HEK293T (cell line): ENCODE results near the gene CTPS1.

Experiments used
- FOXK2 ChIP-seq: fragments of 450-650 bp; IDR thresholded peaks from 2 replicates; pipeline ENCODE4 v1.6.1; 2016; ENCODE audit warnings: mild to moderate bottlenecking
- HDGF ChIP-seq: fragments of 450-650 bp; IDR thresholded peaks from 2 replicates; pipeline ENCODE4 v1.6.1; 2017; ENCODE audit warnings: antibody characterized with exemption, borderline replicate concordance
- ZNF384 ChIP-seq: fragments of 450-650 bp; IDR thresholded peaks from 2 replicates; pipeline ENCODE4 v1.6.1; 2016

DNA sequence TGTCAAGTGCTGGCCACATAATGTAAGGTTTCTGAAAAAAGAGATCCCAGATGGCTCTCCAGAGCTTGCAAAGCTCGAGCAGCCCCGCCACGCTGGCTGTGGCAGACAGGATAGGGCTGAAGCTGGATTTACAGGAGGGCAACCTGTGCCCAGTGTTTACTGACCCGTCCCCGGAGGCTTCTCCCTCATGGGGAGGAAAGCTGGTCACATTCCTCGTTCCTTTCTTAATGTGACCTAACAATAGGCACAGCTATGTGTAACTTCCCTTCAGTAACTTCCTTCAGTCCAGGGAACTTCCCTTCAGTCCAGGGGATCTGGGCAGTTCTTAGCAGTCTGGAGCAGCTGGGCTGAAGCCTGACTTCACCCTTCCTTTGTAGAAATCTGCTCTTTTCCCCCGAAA, 34.3 kb downstream of the CTPS1 start:
- TF ChIP-seq ZNF384 (no peak), FOXK2 (no peak), HDGF (no peak)
